Caco-2 (cell line): ENCODE data around the gene DEFB124. TPM values are rescaled to one million over a fixed set of nuclear protein-coding genes. Genes with fewer than 3 reads are reported as not detected.

Experiments
- BruUV-seq: library from RNA; stranded (reverse); fragments of 400-500 nt; replicated peaks from 2 replicates; lab custom pipeline; 2021; lab: Mats Ljungman, UMichigan
- CTCF ChIA-PET: fragments of 300-600 bp; sonication (Branson Sonifier 250); formaldehyde crosslinking; loops from one replicate; lab custom pipeline; 2022; ENCODE audit warnings: antibody characterized with exemption; lab: Charles Lee
- POLR2A ChIA-PET: fragments of 300-600 bp; sonication (Branson Sonifier 250); formaldehyde crosslinking; loops from one replicate; lab custom pipeline; 2022; ENCODE audit warnings: antibody characterized with exemption; lab: Charles Lee
- DNase-seq, 2 experiments: peaks; one replicate each; pipeline versions ENCODE4 v3.0.0 to v3.0.0-alpha.2; 2020 to 2022
- H3K27me3 ChIP-seq: replicated peaks from 2 replicates; pipeline ENCODE4 v1.6.0; 2011; ENCODE audit warnings: low read length; ENCODE audit not compliant: control insufficient read depth, insufficient read depth
- H3K36me3 ChIP-seq: 2 replicates; pipeline ENCODE4 v1.5.1; 2011; ENCODE audit warnings: low read length; ENCODE audit not compliant: control insufficient read depth, insufficient read depth
- H3K4me1 ChIP-seq: fragments of 250-450 bp; sonication (Bioruptor Pico); 2 replicates; pipeline ENCODE4 v1.5.1; 2020; ENCODE audit warnings: mild to moderate bottlenecking
- H3K4me3 ChIP-seq: 2 replicates; pipeline ENCODE4 v1.5.1; 2011; ENCODE audit warnings: low read depth, mild to moderate bottlenecking, control low read depth, low read length
- H3K9me3 ChIP-seq: fragments of 250-450 bp; sonication (Bioruptor Pico); 2 replicates; pipeline ENCODE4 v1.5.1; 2020; ENCODE audit warnings: mild to moderate bottlenecking, moderate library complexity
- H3K27ac Mint-ChIP-seq: one replicate; pipeline ENCODE4 v1.8.0; 2022; ENCODE audit warnings: mixed read lengths; ENCODE audit not compliant: unreplicated experiment
- H3K27me3 Mint-ChIP-seq: one replicate; pipeline ENCODE4 v1.8.0; 2022; ENCODE audit warnings: mixed read lengths; ENCODE audit not compliant: insufficient read depth, unreplicated experiment
- H3K36me3 Mint-ChIP-seq: one replicate; pipeline ENCODE4 v1.8.0; 2022; ENCODE audit warnings: mild to moderate bottlenecking, mixed read lengths; ENCODE audit not compliant: insufficient read depth, unreplicated experiment
- H3K4me1 Mint-ChIP-seq: one replicate; pipeline ENCODE4 v1.8.0; 2022; ENCODE audit warnings: low read depth, mixed read lengths; ENCODE audit not compliant: unreplicated experiment
- H3K4me3 Mint-ChIP-seq: one replicate; pipeline ENCODE4 v1.8.0; 2022; ENCODE audit warnings: mild to moderate bottlenecking, moderate library complexity, mixed read lengths; ENCODE audit not compliant: unreplicated experiment
- H3K9me3 Mint-ChIP-seq: one replicate; pipeline ENCODE4 v1.8.0; 2022; ENCODE audit warnings: mixed read lengths; ENCODE audit not compliant: unreplicated experiment
- intact Hi-C: fragments of 100-400 bp; cut with micrococcal nuclease; formaldehyde crosslinking; loops from one replicate; pipeline ENCODE4 v1.10.0; 2022; ENCODE audit not compliant: unreplicated experiment
- total RNA-seq: library from RNA; stranded (reverse); gene quantifications from 2 replicates; pipeline ENCODE4 v1.2.3, GENCODE V29; 2022
- TF ChIP-seq, protein P1 (sequence below), 2 experiments: fragments of 200-600 bp in 1 of 2; IDR thresholded peaks; 1 replicate in 1 of 2; 2 replicates in 1 of 2; pipeline versions ENCODE4 v1.5.1 to v1.8.0; 2011 to 2022; ENCODE audit warnings: antibody characterized with exemption in 1 of 2, control low read depth in 1 of 2, inconsistent platforms in 1 of 2, low read depth in 1 of 2, low read length in 1 of 2, mild to moderate bottlenecking in 1 of 2, moderate library complexity in 1 of 2; ENCODE audit not compliant: insufficient read depth in 1 of 2, severe bottlenecking in 1 of 2, unreplicated experiment in 1 of 2

The DEFB124 gene
- total RNA-seq, 1 experiment from 2014 or later, result not detected

DNA sequence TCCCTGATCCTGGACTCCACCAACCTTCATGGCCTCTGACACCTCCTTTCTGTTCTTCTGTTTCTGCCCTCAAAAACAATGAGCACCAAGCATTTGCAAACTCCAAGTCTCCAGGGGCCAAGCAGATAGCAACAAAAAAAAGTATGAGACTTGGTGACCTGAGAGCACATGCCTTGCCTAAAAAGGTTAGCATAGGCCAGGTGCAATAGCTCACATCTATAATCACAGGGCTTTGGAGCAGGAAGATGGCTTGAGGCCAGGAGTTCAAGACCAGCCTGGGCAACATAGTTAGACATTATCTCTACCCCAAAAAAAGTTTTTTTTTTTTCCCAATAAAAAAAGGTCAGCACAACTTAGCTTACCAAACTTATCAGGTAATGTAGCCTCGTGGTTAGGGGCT lies 25.6 kb upstream of the DEFB124 start:
- POLR2A ChIA-PET, result no interaction called here
- Histone ChIP-seq H3K36me3 (no peaks in the 10 kb centered on the region), H3K4me3 (no peak overlapping the region), H3K4me1 (peaks cover 2% of the 10 kb centered on the region), H3K27me3 (no peaks in the 10 kb centered on the region; the same call in 1 of the 2 replicates), H3K9me3 (no peaks in the 10 kb centered on the region)
- CTCF ChIA-PET, result interaction anchor here (5.1 kb wide), 1 partner anchor 40 kb away, joined by 117 read pairs; no protein-coding TSS in a partner anchor
- Mint-ChIP-seq H3K4me1 (peaks cover 2% of the 10 kb centered on the region), H3K27me3 (peaks cover 9% of the 10 kb centered on the region), H3K9me3 (no peaks in the 10 kb centered on the region), H3K27ac (no peak overlapping the region), H3K4me3 (no peak overlapping the region), H3K36me3 (no peaks in the 10 kb centered on the region)
- BruUV-seq, result no TSS peak
- TF ChIP-seq, protein P1, sequence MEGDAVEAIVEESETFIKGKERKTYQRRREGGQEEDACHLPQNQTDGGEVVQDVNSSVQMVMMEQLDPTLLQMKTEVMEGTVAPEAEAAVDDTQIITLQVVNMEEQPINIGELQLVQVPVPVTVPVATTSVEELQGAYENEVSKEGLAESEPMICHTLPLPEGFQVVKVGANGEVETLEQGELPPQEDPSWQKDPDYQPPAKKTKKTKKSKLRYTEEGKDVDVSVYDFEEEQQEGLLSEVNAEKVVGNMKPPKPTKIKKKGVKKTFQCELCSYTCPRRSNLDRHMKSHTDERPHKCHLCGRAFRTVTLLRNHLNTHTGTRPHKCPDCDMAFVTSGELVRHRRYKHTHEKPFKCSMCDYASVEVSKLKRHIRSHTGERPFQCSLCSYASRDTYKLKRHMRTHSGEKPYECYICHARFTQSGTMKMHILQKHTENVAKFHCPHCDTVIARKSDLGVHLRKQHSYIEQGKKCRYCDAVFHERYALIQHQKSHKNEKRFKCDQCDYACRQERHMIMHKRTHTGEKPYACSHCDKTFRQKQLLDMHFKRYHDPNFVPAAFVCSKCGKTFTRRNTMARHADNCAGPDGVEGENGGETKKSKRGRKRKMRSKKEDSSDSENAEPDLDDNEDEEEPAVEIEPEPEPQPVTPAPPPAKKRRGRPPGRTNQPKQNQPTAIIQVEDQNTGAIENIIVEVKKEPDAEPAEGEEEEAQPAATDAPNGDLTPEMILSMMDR (IDR thresholded peaks at IDR 0.05; ENCODE audit: insufficient read depth in 1 of 2, low read depth in 1 of 2, low read length in 1 of 2, severe bottlenecking in 1 of 2, unreplicated experiment in 1 of 2), result no peak
- DNase-seq, result no peak
- intact Hi-C loops, result no loop called here

DNA sequence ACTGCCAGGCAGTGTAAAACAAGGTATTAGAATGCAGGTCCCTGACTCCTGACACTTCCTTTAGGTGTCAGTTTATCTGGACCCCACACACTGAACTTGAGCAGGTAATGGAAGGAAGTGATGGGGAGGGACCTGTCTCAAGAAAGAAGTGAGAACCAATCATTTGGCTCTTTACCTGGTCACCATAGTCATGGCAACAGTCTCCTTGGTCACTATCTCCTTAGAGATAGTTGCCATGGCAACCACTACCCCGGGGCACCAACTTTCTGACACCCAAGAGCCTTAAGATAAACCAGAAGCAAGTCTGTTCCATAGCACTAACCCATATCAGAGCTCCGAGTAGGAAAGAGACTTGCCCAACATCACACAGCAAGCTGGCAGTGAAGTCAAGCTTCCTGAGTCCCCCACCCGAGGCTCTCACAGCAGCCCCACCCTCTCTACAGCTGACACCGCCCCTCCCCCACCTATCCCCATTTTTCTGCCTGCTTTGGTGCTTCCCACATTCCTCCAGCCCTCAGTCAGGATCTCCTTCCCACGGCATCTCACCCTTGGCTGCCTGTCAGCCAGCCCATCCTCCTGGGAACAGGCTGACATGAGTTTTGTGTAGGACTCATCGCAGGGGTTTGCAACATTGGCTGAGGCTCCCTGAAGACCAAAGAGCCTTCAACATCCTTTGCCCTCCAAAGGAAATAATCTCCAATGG lies 23.1 kb upstream of the DEFB124 start:
- H3K27me3 Mint-ChIP-seq, result peaks cover 17% of the 10 kb centered on the region
- POLR2A ChIA-PET, result no interaction called here

DNA sequence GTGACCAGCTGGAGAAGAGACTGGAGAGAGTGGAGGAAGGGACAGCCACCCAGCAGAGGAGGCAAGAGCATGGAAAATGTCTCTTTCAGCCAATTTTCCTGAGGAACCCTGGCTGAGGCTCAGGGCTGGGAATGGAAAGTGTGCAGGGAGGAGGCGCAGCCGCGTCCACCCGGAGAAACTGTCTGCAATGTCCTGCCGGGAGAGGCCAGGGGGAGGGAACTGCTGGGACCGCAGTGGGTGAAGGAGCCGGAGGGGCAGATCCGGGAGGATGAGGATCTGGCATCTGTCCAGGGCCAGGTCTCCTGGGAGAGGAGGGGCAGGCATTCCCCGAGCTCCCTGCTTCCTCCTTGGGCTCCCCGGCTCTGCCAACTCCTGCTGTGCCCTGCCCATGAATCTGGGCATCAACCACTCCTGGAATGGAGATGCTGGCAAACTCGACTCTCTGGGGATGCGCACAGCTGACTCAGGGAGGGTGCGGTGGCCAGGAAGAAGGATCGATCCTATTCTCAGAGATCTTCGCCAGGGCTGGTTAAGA lies 21.9 kb upstream of the DEFB124 start:
- intact Hi-C loops, result no loop called here
- Mint-ChIP-seq H3K27me3 (peaks cover 17% of the 10 kb centered on the region), H3K27ac (no peak overlapping the region), H3K4me1 (no peaks in the 10 kb centered on the region), H3K36me3 (no peaks in the 10 kb centered on the region), H3K9me3 (no peaks in the 10 kb centered on the region), H3K4me3 (no peak overlapping the region)
- no peaks in the 10 kb centered on the region for H3K36me3 ChIP-seq
- no peaks in the 10 kb centered on the region for H3K4me1 ChIP-seq
- H3K4me3 ChIP-seq, result no peak overlapping the region
- ChIA-PET POLR2A (no interaction called here), CTCF (interaction anchor here (1.5 kb wide), 1 partner anchor 36 kb away, joined by 5 read pairs; no protein-coding TSS in a partner anchor)
- no peak for DNase-seq
- TF ChIP-seq, protein P1 (IDR thresholded peaks at IDR 0.05; ENCODE audit: insufficient read depth in 1 of 2, low read depth in 1 of 2, low read length in 1 of 2, severe bottlenecking in 1 of 2, unreplicated experiment in 1 of 2), result no peak
- no peaks in the 10 kb centered on the region for H3K9me3 ChIP-seq
- no peaks in the 10 kb centered on the region; the same call in 1 of the 2 replicates for H3K27me3 ChIP-seq
- no TSS peak for BruUV-seq

More for the DNA sequence above, 23.1 kb upstream of the DEFB124 start:
- Mint-ChIP-seq H3K4me1 (no peaks in the 10 kb centered on the region), H3K36me3 (no peaks in the 10 kb centered on the region), H3K4me3 (no peak overlapping the region), H3K9me3 (no peaks in the 10 kb centered on the region), H3K27ac (no peak overlapping the region)
- Histone ChIP-seq H3K4me3 (no peak overlapping the region), H3K27me3 (no peaks in the 10 kb centered on the region; the same call in 1 of the 2 replicates), H3K4me1 (no peaks in the 10 kb centered on the region), H3K9me3 (no peaks in the 10 kb centered on the region), H3K36me3 (no peaks in the 10 kb centered on the region)
- CTCF ChIA-PET, result interaction anchor here (0.6 kb wide), 2 partner anchors 17 to 37 kb away, joined by 3 to 7 read pairs; partner anchors contain the start of gene HM13
- no TSS peak for BruUV-seq
- intact Hi-C loops, result no loop called here
- peak; percentile 72 to 77 for DNase-seq
- TF ChIP-seq, protein P1 (IDR thresholded peaks at IDR 0.05; ENCODE audit: insufficient read depth in 1 of 2, low read depth in 1 of 2, low read length in 1 of 2, severe bottlenecking in 1 of 2, unreplicated experiment in 1 of 2), result no peak
